Endothelial cell (in vitro differentiated cells): ENCODE measurements around the gene ZNF727. TPM values are rescaled to one million over a fixed set of nuclear protein-coding genes. Genes with fewer than 3 reads are reported as not detected.
"Not testable (repeated sequence)": the region's sequence is repeated elsewhere in the genome, so short reads cannot be mapped to it uniquely, and the experiment has no call there.

ENCODE experiments used
- DNase-seq: peaks from one replicate; pipeline ENCODE4 v3.0.0; 2021; ENCODE audit warnings: low spot score
- H3K27ac Mint-ChIP-seq: one replicate; pipeline ENCODE4 v1.8.0; 2021; ENCODE audit warnings: mixed read lengths, inconsistent platforms; ENCODE audit not compliant: unreplicated experiment
- H3K27me3 Mint-ChIP-seq: one replicate; pipeline ENCODE4 v1.8.0; 2021; ENCODE audit warnings: mild to moderate bottlenecking, moderate library complexity, mixed read lengths, inconsistent platforms; ENCODE audit not compliant: unreplicated experiment
- H3K36me3 Mint-ChIP-seq: one replicate; pipeline ENCODE4 v1.8.0; 2021; ENCODE audit warnings: mild to moderate bottlenecking, low read depth, mixed read lengths, inconsistent platforms; ENCODE audit not compliant: unreplicated experiment
- H3K4me1 Mint-ChIP-seq: one replicate; pipeline ENCODE4 v1.8.0; 2021; ENCODE audit warnings: mild to moderate bottlenecking, mixed read lengths, inconsistent platforms; ENCODE audit not compliant: unreplicated experiment
- H3K4me3 Mint-ChIP-seq: one replicate; pipeline ENCODE4 v1.8.0; 2021; ENCODE audit warnings: mild to moderate bottlenecking, mixed read lengths, inconsistent platforms; ENCODE audit not compliant: unreplicated experiment
- H3K9me3 Mint-ChIP-seq: one replicate; pipeline ENCODE4 v1.8.0; 2021; ENCODE audit warnings: mixed read lengths, inconsistent platforms; ENCODE audit not compliant: unreplicated experiment
- CTCF ChIP-seq: fragments of 200-600 bp; sonication (generic); IDR thresholded peaks from one replicate; pipeline ENCODE4 v1.5.0; 2021; ENCODE audit warnings: antibody characterized with exemption; ENCODE audit not compliant: unreplicated experiment
- total RNA-seq: library from RNA; stranded (reverse); fragmentation: NEBNext Ultra II Directional; extraction: Animal tissue kit (Norgen Biotek cat#: 25700); gene quantifications from one replicate; pipeline ENCODE4 v1.2.1, GENCODE V29; 2021; ENCODE audit not compliant: unreplicated experiment

The ZNF727 gene
- total RNA-seq, 1 donor from 2014 or later, result not detected

- peaks cover 21% of the 10 kb centered on the region for H3K27me3 Mint-ChIP-seq
- no peak for DNase-seq
- no peaks in the 10 kb centered on the region for H3K4me1 Mint-ChIP-seq
- peaks cover 22% of the 10 kb centered on the region for H3K36me3 Mint-ChIP-seq
- H3K4me3 Mint-ChIP-seq, result no peak overlapping the region
- no peak for TF ChIP-seq CTCF
- no peak overlapping the region for H3K27ac Mint-ChIP-seq
- H3K9me3 Mint-ChIP-seq, result peaks cover 29% of the 10 kb centered on the region
Measured at GRCh38 chr7:64046041-64046389, 781 bp downstream of the ZNF727 start.

GRCh38 chr7:64077837-64078698, 32.8 kb downstream of the ZNF727 start:
- H3K4me3 Mint-ChIP-seq, H3K36me3 Mint-ChIP-seq: not testable (repeated sequence)
- peaks cover 51% of the 10 kb centered on the region for H3K9me3 Mint-ChIP-seq

GRCh38 chr7:64078699-64078994, 33.4 kb downstream of the ZNF727 start:
- H3K27ac Mint-ChIP-seq, result no peak overlapping the region
- no peaks in the 10 kb centered on the region for H3K4me1 Mint-ChIP-seq
- peaks cover 52% of the 10 kb centered on the region for H3K9me3 Mint-ChIP-seq
- no peak for DNase-seq
- H3K27me3 Mint-ChIP-seq, result no peaks in the 10 kb centered on the region
- H3K4me3 Mint-ChIP-seq, result no peak overlapping the region
- no peak for TF ChIP-seq CTCF
- peaks cover 6% of the 10 kb centered on the region for H3K36me3 Mint-ChIP-seq

More at GRCh38 chr7:64077837-64078698, 32.8 kb downstream of the ZNF727 start:
- not testable (repeated sequence) for H3K27me3 Mint-ChIP-seq, H3K4me1 Mint-ChIP-seq, DNase-seq, H3K27ac Mint-ChIP-seq

GRCh38 chr7:64087501-64087900, 42.3 kb downstream of the ZNF727 start:
- Mint-ChIP-seq H3K4me3 (no peak overlapping the region), H3K9me3 (peaks cover 40% of the 10 kb centered on the region), H3K27me3 (peaks cover 6% of the 10 kb centered on the region), H3K36me3 (peaks cover 14% of the 10 kb centered on the region), H3K4me1 (no peaks in the 10 kb centered on the region), H3K27ac (no peak overlapping the region)
- no peak for TF ChIP-seq CTCF
- DNase-seq, result no peak

GRCh38 chr7:64088863-64089262, 43.6 kb downstream of the ZNF727 start:
- DNase-seq, H3K4me1 Mint-ChIP-seq, H3K27ac Mint-ChIP-seq, H3K4me3 Mint-ChIP-seq, H3K27me3 Mint-ChIP-seq: not testable (repeated sequence)
- Mint-ChIP-seq H3K9me3 (peaks cover 46% of the 10 kb centered on the region), H3K36me3 (peaks cover 15% of the 10 kb centered on the region)

Other genes with a start within 250 kb of the ZNF727 start
- not detected for gene ZNF722, start 46.6 kb upstream of the ZNF727 start, total RNA-seq
- not detected for gene ZNF735, start 161.8 kb downstream of the ZNF727 start, total RNA-seq
- gene ZNF679, start 183.0 kb downstream of the ZNF727 start, total RNA-seq, result not detected